ENCODE data around the gene TUBA1C. TPM values are rescaled to one million over a fixed set of nuclear protein-coding genes. Genes with fewer than 3 reads are reported as not detected.
"Not testable (repeated sequence)": the region's sequence is repeated elsewhere in the genome, so short reads cannot be mapped to it uniquely, and the experiment has no call there.

Gene TUBA1C
- total RNA-seq, 1 donor from 2014 or later: 54.9 TPM

DNA sequence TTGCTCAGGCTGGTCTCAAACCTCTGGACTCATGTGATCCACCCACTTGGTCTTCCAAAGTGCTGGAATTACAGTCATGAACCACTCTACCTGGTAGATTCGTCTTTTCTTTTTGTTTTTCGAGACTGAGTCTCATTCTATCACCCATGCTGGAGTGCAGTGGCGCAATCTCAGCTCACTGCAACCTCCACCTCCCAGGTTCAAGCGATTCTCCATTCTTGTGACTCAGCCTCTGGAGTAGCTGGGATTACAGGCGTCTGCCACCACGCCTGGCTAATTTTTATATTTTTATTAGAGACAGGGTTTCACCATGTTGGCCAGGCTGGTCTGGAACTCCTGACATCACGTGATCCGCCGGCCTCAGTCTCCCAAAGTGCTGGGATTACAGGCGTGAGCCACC, 9.4 kb upstream of the TUBA1C start:
- ATAC-seq; DNase-seq (ENCODE audit: low spot score): not testable (repeated sequence)

DNA sequence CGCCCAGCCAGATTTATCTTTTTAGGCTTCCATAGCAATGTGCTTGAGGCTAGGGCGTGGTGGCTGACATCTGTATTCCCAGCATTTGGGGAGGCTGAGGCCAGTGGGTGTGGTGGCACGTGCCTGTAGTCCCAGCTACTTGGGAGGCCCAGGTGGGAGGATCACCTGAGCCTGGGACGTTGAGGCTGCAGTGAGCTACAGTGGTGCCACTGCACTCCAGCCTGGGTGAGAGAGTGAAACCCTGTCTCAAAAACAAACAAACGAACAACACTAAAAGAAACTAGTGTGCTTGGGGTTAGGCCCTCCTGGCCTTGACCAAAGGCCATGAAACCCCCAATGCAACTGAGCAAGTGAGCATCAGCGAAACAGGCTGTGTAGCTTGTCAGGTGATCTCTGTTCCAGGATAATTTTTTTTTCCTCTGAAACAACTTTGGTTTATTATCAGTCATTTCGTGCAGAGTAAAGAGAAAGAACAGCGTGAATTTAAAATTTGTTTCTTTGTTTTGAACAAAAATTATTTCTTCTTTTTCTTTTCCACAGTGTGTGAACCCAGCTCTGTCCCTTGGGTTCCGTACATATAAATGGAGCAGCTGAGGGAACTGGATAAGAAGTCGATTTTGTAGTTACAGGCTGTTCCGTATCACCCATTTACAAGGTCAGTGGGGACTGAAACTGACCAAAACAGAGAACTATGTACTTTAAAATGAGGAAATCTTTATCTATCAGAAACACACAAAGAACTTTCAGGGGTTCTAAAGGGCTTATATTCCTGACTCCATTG, 8.8 kb upstream of the TUBA1C start:
- ATAC-seq (peak; percentile 19), DNase-seq (ENCODE audit: low spot score) (no peak)

DNA sequence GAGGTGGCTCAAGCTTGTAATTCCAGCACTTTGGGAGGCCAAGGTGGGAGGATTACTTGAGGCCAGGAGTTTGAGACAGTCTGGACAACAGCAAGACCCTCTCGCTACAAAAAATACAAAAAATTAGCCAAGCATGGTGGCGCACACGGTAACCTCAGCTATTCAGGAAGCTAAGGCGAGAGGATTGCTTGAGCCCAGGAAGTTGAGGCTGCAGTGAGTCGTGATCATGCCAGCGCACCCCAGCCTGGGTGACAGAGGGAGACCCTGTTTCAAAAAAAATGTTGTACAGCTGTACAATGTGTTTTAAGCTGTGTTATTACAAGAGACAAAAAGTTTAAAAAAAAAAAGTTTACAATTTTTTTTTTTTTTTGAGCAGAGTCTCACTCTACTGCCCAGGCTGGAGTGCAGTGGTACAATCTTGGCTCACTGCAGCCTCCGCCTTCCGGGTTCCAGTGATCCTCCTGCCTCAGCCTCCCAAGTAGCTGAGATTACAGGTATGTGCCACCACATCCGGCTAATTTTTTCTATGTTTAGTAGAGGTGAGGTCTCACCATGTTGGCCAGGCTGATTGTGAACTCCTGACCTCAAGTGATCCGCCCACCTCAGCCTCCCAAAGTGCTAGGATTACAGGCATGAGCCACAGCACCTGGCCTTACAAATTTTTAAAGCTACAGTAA, 7.2 kb upstream of the TUBA1C start:
- DNase-seq (ENCODE audit: low spot score); ATAC-seq: not testable (repeated sequence)

DNA sequence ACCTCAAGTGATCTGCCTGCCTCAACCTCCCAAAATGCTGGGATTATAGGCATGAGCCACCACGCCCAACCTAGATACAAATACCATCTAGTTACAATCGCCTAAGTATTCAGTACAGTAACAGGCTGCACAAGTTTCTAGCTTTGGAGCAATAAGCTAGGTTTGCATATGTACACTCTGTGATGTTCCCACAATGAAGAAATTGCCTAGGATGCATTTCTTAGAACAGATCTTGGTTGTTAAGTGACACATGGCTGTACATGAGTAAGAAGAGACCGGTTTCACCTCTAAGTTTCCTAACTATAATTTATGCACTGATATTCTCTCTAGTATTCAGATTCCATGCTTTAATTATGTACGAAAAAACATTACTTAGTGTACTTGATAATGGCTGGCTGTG, 5.4 kb upstream of the TUBA1C start:
- no peak for ATAC-seq

DNA sequence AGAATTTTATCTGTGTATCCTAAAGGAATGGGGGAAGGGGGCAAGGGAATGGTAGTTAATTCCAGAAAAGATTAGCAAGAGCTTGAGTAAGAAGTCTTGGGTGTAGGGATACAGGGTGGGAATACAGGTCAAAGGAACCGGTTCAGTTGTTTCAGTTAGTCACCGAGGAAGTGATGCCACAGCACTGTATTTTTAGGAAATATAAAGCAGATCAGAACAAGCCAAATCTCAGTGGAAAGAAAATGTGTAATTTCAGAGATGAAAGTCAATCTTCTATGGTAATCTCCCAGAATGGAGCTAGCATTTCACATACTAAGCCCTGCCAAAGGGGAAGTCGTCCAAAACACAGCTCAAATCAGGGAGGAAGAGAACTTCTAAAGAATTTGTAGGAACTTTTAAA, 4.7 kb upstream of the TUBA1C start:
- DNase-seq (ENCODE audit: low spot score): no peak
- no peak for ATAC-seq

More for the DNA sequence above, 5.4 kb upstream of the TUBA1C start:
- no peak for DNase-seq (ENCODE audit: low spot score)

DNA sequence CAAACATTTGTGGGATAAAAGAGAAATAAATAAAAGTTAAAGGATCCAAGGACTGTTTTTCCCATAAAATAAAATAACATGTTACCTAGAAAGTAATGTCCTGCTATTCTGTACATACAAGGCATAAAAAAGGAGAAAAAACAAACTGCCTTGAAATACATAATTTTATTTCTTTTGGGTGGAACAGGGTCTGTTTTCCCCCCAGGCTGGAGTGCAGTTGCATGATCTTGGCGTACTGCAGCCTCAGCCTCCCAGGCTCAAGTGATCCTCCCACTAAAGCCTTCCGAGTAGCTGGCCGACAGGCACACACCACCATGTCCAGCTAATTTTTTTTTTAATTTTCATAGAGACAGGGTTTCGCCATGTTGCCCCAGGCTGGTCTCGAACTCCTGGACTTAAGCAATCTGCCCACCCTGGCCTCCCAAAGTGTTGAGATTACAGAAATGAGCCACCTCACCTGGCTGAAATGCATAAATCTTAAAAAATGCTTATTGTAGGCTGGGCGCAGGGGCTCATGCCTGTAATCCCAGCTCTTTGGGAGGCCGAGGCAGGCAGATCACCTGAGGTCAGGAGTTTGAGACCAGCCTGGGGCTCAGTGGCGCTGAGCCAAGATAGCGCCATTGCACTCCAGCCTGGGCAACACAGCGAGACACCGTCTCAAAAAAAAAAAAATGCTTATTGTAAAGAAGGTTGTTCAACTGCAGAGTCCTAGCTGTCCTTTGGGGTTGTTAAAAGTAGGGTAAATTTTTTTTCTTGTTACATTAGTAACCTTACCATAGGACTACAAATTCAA, 4.1 kb upstream of the TUBA1C start:
- no peak for DNase-seq (ENCODE audit: low spot score)
- ATAC-seq: no peak

DNA sequence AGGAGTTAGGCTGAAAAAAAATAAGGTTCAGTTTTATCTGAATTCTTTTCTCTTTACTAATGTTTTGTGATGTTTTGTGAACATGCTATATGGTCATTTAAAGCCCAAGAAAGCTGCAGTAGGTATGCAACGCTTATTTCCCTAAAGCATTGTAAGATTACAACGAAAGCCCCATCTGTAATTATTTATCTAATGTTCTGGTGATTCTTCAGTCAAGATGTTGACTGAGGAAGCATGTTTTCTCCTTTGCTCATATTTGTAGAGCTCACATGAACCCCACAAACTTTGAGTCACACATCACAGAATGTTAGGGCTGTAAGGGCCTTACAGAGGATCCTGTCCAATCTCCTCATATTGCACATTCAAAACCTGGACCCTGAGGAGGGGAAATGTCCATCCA, 3.2 kb upstream of the TUBA1C start:
- DNase-seq (ENCODE audit: low spot score) (no peak), ATAC-seq (no peak)

DNA sequence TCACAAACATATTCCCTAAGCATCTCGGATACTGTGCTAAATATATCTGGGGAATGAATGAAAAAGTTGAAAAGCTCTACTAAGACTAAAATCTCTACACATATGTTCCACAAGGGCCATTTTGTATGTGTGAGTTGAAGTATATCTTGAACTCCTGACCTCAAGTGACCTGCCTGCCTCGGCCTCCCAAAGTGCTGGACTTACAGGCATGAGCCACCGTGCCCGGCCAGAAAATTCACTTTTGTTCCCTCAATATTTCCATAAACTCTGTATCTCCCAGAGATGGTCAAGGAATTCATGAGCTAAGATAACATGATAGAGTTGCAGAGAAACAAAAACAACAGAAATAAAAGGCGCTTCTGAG, 1.5 kb upstream of the TUBA1C start:
- no peak for ATAC-seq
- no peak for DNase-seq (ENCODE audit: low spot score)

DNA sequence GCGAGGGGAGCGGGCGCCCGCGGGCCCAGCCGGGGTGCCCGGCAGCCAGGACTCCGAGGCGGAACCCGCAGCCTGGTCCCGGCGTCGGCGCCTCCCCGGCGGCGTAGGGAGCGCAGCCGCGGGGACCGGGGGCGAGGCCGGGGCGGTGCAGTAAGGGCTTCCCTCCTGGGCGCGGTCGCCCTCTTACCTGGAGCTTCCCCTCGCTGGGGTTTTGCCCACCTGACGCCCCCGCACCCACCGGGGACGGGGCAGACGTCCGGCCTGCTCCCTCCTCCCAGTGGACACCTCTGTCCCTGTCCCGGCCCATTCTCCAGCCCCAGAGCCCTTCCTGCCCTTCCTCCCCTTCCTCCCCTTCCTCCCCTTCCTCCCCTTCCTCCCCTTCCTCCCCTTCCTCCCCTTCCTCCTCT, 413 bp upstream of the TUBA1C start:
- no peak for DNase-seq (ENCODE audit: low spot score)
- ATAC-seq: peak; percentile 52

DNA sequence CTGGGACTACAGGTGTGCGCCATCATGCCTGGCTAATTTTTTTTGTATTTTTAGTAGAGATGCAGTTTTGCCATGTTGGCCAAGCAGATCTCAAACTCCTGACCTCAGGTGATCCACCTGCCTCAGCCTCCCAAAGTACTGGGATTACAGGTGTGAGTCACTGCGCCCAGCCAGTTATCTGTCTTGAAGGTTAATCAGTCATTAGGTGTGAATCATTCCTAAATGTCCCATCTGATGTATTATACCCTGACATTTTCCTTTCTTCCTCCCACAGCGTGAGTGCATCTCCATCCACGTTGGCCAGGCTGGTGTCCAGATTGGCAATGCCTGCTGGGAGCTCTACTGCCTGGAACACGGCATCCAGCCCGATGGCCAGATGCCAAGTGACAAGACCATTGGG, 4.3 kb downstream of the TUBA1C start:
- DNase-seq (ENCODE audit: low spot score); ATAC-seq: not testable (repeated sequence)

DNA sequence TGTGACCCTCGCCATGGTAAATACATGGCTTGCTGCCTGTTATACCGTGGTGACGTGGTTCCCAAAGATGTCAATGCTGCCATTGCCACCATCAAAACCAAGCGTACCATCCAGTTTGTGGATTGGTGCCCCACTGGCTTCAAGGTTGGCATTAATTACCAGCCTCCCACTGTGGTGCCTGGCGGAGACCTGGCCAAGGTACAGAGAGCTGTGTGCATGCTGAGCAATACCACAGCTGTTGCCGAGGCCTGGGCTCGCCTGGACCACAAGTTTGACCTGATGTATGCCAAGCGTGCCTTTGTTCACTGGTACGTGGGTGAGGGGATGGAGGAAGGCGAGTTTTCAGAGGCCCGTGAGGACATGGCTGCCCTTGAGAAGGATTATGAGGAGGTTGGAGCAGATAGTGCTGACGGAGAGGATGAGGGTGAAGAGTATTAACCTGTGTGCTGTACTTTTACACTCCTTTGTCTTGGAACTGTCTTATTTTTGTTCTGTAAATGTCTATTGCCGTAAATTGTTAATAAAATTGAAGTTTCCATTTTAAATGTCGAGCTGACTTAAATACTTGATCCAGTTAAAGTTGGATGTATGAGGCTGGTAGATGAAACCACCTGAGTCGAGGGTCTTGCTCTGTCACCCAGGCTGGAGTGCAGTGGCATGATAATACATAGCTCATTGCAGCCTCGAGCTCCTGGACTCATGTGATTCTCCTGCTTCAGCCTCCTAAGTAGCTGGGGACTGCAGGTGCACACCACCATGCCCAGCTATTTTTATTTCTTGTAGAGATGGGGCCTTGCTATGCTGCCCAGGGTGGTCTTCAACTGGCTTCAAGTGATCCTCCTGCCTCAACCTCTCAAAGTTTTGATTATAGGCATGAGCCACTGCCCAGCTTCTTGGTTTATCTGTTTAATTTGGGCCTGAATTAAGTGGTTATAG, 8.2 kb downstream of the TUBA1C start:
- DNase-seq (ENCODE audit: low spot score) (no peak), ATAC-seq (no peak)

DNA sequence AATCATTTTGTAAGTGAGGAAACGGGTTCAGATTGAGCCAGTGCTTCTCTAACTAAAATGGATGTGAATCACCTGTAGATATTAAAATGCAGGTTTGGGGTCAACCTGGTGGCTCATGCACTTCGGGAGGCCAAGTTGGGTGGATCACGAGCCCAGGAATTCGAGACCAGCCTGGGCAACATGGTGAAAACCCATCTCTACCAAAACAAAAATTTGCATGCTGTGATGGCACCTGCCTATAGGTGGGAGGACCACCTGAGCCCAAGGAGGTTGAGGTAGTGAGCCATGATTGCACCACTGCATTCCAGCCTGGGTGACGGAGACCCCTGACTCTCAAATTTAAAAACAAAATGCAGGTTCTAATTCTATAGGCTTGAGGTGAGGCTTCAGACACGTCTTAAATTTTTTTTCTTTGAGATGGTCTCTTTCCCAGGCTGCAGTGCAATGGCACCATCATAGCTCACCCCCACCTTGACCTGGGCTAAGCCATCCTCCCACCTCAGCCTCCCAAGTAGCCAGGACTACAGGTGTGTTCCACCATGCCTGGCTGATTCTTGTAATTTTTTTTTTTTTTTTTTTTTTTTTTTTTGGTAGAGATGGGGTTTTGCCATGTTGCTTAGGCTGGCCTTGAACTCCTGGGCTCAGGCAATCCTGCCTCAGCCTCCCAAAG, 9.0 kb downstream of the TUBA1C start:
- no peak for DNase-seq (ENCODE audit: low spot score)
- ATAC-seq: no peak

DNA sequence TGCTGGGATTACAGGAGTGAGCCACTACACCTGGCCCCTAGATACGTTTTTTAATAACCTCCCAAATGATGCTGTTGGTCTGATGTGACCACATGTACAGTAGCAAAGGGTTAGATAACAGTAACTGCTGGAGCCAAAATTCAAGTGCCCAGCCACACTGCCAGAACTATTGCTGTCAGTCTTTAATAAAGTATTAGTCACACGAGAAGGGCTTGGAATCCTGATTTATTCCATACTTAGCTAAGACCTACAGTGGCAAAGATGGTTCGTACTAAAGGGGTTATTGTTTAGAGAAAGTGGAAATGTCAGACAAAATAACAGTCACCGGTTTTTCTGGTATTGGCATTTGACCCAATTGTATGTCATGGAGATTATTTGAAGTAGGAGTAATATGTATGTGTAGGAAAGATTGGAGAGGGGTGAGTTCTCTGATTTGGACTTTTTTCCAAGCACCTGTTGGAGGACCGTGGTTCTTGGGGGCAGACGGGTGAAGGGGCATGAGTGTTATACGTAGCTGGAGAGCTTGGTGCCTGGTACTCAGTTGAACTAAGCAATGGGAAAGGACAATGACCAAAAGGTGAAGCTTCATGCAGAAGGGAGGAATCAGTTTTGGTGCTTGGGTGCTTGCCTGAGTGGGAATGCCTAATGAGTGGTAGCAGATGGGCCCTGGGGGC, 9.7 kb downstream of the TUBA1C start:
- ATAC-seq (no peak), DNase-seq (ENCODE audit: low spot score) (no peak)

DNA sequence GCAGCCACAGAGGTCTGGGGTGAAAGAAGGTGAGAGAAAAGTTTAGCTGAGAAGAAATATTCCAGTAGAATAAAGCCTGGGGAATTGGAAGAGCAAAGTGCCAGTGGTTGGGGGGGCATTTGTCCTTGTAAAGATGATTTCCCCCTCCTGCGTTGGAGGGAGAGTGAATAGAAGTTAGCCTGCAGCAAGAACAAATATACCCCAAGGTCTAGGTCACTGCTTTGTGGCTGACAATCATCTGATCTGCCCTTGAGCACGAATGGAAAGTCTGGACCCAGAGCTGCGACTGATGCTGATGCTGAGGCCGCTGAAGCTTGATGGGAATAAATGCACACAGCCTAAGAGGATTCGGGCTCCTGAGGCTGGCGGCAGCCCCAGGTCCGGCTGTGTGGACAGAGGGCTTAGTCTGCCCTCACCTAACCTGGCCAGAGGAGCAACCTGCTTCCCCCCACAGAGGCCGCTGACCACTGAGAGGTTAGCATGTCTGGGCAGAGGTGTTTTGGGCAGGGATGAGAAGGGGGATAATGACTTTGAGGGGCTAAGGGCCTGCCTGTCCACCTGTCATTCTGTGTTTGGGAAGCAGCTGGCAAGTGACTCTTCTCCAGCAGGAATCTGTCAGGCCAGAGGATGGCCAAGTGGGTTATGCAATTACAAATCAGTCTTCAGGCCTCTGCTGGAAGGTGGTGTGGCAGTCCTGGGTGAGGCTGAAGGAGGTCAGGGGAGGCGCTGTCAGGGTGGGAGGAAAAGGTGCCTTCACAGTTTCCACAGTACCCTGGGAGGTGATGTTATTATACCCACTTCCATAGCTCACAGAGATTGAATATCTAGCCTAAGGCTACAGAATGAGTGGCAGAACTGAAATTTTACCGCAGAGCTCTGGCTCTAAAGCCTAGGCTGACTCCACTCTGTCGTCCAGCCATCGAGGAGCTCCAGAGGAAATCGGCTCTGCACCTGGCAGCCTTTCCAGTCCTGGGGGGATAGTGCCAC, 11.7 kb downstream of the TUBA1C start:
- DNase-seq (ENCODE audit: low spot score) (no peak), ATAC-seq (peak; percentile 31)

DNA sequence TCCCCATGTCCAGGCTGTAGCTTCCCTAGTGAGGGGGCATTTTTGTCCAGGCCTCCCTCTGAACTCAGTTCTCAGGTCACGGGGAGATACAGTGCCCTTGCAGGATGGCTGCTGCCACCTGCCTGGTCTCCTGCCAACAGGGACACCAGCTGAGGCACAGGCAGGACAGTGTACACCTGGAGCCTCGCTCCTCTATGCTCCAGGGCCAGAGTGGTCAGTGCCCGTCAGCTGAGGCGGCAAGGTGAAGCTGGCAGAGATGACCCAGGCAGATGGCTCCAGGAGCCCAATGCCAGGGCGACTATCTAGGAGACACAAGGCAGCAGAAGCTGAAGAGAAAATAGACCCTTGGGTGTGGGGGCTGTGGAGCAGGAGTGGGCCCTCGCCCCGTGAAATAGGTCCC, 12.6 kb downstream of the TUBA1C start:
- no peak for DNase-seq (ENCODE audit: low spot score)

DNA sequence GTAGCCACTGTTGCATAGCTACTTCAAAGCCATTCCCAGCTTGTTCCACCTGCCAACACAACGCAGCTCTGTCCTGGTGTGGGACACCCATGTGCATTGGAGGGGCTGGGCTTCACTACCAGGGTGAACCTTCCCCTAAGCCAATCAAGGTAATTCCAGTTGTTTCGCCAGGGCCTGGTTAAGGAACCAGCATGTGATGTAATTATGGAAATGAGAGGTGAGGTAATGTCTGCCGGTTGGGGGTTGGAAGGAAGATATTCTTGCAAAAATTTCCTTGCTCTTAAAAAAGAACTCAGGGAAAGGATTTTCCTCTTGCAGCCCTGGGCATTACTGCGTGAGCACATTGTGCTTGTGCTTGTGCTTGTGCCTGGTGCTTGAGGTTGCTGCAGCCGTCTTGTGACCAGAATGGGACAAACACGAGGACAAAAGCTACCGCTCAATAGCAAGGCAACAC, 14.9 kb downstream of the TUBA1C start:
- DNase-seq (ENCODE audit: low spot score) (no peak), ATAC-seq (peak; percentile 39)

More for the DNA sequence above, 12.6 kb downstream of the TUBA1C start:
- no peak for ATAC-seq

DNA sequence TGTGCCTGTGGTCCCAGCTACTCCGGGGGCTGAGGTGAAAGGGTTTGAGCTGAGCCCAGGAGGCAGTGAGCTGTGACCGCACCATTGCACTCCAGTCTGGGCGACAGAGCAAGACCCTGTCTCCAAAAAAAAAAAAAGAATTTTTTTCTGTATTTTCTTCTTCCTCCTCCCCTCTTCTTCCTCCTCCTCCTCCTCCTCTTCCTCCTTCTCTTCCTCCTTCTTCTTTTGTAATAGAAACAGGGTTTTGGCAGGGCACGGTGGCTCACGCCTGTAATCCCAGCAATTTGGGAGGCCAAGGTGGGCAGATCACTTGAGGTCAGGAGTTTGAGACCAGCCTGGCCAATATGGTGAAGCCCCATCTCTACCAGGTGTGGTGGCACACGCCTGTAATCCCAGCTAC, 15.7 kb downstream of the TUBA1C start:
- not testable (repeated sequence) for ATAC-seq; DNase-seq (ENCODE audit: low spot score)

DNA sequence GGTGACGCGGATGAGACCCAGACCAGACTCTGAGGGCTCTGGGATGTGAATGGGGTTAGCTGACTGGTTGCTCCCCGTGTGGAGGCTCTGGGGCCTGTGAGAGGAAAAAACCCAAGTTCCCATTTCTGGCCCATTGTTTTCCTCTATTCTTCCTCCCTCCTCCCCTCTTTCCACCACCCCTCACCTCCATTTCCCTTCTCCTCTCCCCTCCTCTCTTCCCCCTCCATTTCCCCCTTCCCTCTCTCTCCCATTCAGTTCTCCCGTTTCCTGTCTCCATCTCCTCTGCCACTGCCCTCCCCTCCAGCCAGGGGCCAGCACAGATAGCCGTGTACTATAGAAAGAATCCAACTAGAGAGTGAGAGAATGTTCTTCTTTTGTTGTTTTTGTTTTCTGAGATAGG, 17.4 kb downstream of the TUBA1C start:
- no peak for DNase-seq (ENCODE audit: low spot score)
- no peak for ATAC-seq

All from left lobe of liver (tissue), 2 donors.